Measurements from ENCODE around the gene CANX.

Gene CANX

GRCh38 chr5:179749857-179750508 is 51.2 kb downstream of the CANX start:
- H3K4me3 ChIP-seq (ENCODE audit: low read length) = no peak overlapping the region
- H3K36me3 ChIP-seq (ENCODE audit: insufficient read depth, low read length) = peaks cover 27% of the 10 kb centered on the region
- H3K27me3 ChIP-seq (ENCODE audit: insufficient read depth, low read length) = no peaks in the 10 kb centered on the region
- peaks cover 9% of the 10 kb centered on the region for H3K4me1 ChIP-seq (ENCODE audit: insufficient read depth, low read length)
- H2AFZ ChIP-seq (ENCODE audit: low read depth, low read length) = no peak overlapping the region
- peaks cover 10% of the 10 kb centered on the region for H3K9me3 ChIP-seq (ENCODE audit: low read length)

- Histone ChIP-seq H3K4me1 (ENCODE audit: insufficient read depth, low read length) (peaks cover 12% of the 10 kb centered on the region), H3K27me3 (ENCODE audit: insufficient read depth, low read length) (no peaks in the 10 kb centered on the region), H3K9me3 (ENCODE audit: low read length) (peaks cover 5% of the 10 kb centered on the region), H3K4me3 (ENCODE audit: low read length) (no peak overlapping the region), H3K36me3 (ENCODE audit: insufficient read depth, low read length) (peaks cover 17% of the 10 kb centered on the region), H2AFZ (ENCODE audit: low read depth, low read length) (no peak overlapping the region)
Measured at GRCh38 chr5:179753971-179754370, 55.2 kb downstream of the CANX start.

GRCh38 chr5:179755022-179755421 is 56.3 kb downstream of the CANX start:
- no peaks in the 10 kb centered on the region for H3K27me3 ChIP-seq (ENCODE audit: insufficient read depth, low read length)
- H2AFZ ChIP-seq (ENCODE audit: low read depth, low read length) = no peak overlapping the region
- H3K4me3 ChIP-seq (ENCODE audit: low read length) = no peak overlapping the region
- H3K36me3 ChIP-seq (ENCODE audit: insufficient read depth, low read length) = peaks cover 12% of the 10 kb centered on the region
- peaks cover 12% of the 10 kb centered on the region for H3K4me1 ChIP-seq (ENCODE audit: insufficient read depth, low read length)
- H3K9me3 ChIP-seq (ENCODE audit: low read length) = peaks cover 2% of the 10 kb centered on the region

GRCh38 chr5:179758955-179759354 is 60.2 kb downstream of the CANX start:
- H3K9me3 ChIP-seq (ENCODE audit: low read length) = no peaks in the 10 kb centered on the region
- peaks cover 33% of the 10 kb centered on the region for H3K4me1 ChIP-seq (ENCODE audit: insufficient read depth, low read length)
- no peaks in the 10 kb centered on the region for H3K36me3 ChIP-seq (ENCODE audit: insufficient read depth, low read length)
- H3K27me3 ChIP-seq (ENCODE audit: insufficient read depth, low read length) = no peaks in the 10 kb centered on the region
- H2AFZ ChIP-seq (ENCODE audit: low read depth, low read length) = no peak overlapping the region
- H3K4me3 ChIP-seq (ENCODE audit: low read length) = no peak overlapping the region

GRCh38 chr5:179759581-179760551 is 61.1 kb downstream of the CANX start:
- Histone ChIP-seq H3K4me1 (ENCODE audit: insufficient read depth, low read length) (peaks cover 26% of the 10 kb centered on the region), H3K36me3 (ENCODE audit: insufficient read depth, low read length) (peaks cover under 1% of the 10 kb centered on the region), H3K9me3 (ENCODE audit: low read length) (no peaks in the 10 kb centered on the region), H3K27me3 (ENCODE audit: insufficient read depth, low read length) (no peaks in the 10 kb centered on the region), H2AFZ (ENCODE audit: low read depth, low read length) (no peak overlapping the region), H3K4me3 (ENCODE audit: low read length) (no peak overlapping the region)

GRCh38 chr5:179762079-179762780 is 63.5 kb downstream of the CANX start:
- no peak overlapping the region for H3K4me3 ChIP-seq (ENCODE audit: low read length)
- no peaks in the 10 kb centered on the region for H3K27me3 ChIP-seq (ENCODE audit: insufficient read depth, low read length)
- peaks cover 24% of the 10 kb centered on the region for H3K36me3 ChIP-seq (ENCODE audit: insufficient read depth, low read length)
- H3K4me1 ChIP-seq (ENCODE audit: insufficient read depth, low read length) = peaks cover 34% of the 10 kb centered on the region
- no peaks in the 10 kb centered on the region for H3K9me3 ChIP-seq (ENCODE audit: low read length)
- H2AFZ ChIP-seq (ENCODE audit: low read depth, low read length) = no peak overlapping the region

- Histone ChIP-seq H3K36me3 (ENCODE audit: insufficient read depth, low read length) (peaks cover 28% of the 10 kb centered on the region), H2AFZ (ENCODE audit: low read depth, low read length) (no peak overlapping the region), H3K4me3 (ENCODE audit: low read length) (no peak overlapping the region), H3K9me3 (ENCODE audit: low read length) (no peaks in the 10 kb centered on the region), H3K27me3 (ENCODE audit: insufficient read depth, low read length) (no peaks in the 10 kb centered on the region), H3K4me1 (ENCODE audit: insufficient read depth, low read length) (peaks cover 34% of the 10 kb centered on the region)
Measured at GRCh38 chr5:179762781-179763176, 64.0 kb downstream of the CANX start.

GRCh38 chr5:179763215-179763945 is 64.6 kb downstream of the CANX start:
- Histone ChIP-seq H3K36me3 (ENCODE audit: insufficient read depth, low read length) (peaks cover 34% of the 10 kb centered on the region), H3K4me1 (ENCODE audit: insufficient read depth, low read length) (peaks cover 34% of the 10 kb centered on the region), H3K4me3 (ENCODE audit: low read length) (no peak overlapping the region), H2AFZ (ENCODE audit: low read depth, low read length) (no peak overlapping the region), H3K9me3 (ENCODE audit: low read length) (no peaks in the 10 kb centered on the region), H3K27me3 (ENCODE audit: insufficient read depth, low read length) (no peaks in the 10 kb centered on the region)

GRCh38 chr5:179764056-179764455 is 65.3 kb downstream of the CANX start:
- no peak overlapping the region for H2AFZ ChIP-seq (ENCODE audit: low read depth, low read length)
- H3K27me3 ChIP-seq (ENCODE audit: insufficient read depth, low read length) = no peaks in the 10 kb centered on the region
- H3K9me3 ChIP-seq (ENCODE audit: low read length) = no peaks in the 10 kb centered on the region
- H3K36me3 ChIP-seq (ENCODE audit: insufficient read depth, low read length) = peaks cover 41% of the 10 kb centered on the region
- H3K4me1 ChIP-seq (ENCODE audit: insufficient read depth, low read length) = peaks cover 34% of the 10 kb centered on the region
- H3K4me3 ChIP-seq (ENCODE audit: low read length) = no peak overlapping the region

- Histone ChIP-seq H3K4me3 (ENCODE audit: low read length) (no peak overlapping the region), H3K36me3 (ENCODE audit: insufficient read depth, low read length) (peaks cover 54% of the 10 kb centered on the region), H3K4me1 (ENCODE audit: insufficient read depth, low read length) (peaks cover 34% of the 10 kb centered on the region), H3K27me3 (ENCODE audit: insufficient read depth, low read length) (no peaks in the 10 kb centered on the region), H2AFZ (ENCODE audit: low read depth, low read length) (no peak overlapping the region), H3K9me3 (ENCODE audit: low read length) (no peaks in the 10 kb centered on the region)
Measured at GRCh38 chr5:179765400-179765799, 66.6 kb downstream of the CANX start.

GRCh38 chr5:179766021-179766725 is 67.4 kb downstream of the CANX start:
- Histone ChIP-seq H3K4me1 (ENCODE audit: insufficient read depth, low read length) (peaks cover 34% of the 10 kb centered on the region), H3K36me3 (ENCODE audit: insufficient read depth, low read length) (peaks cover 61% of the 10 kb centered on the region), H2AFZ (ENCODE audit: low read depth, low read length) (no peak overlapping the region), H3K27me3 (ENCODE audit: insufficient read depth, low read length) (no peaks in the 10 kb centered on the region), H3K9me3 (ENCODE audit: low read length) (no peaks in the 10 kb centered on the region), H3K4me3 (ENCODE audit: low read length) (no peak overlapping the region)
